Measurements from ENCODE around the gene PFN1.

PFN1 gene

DNA sequence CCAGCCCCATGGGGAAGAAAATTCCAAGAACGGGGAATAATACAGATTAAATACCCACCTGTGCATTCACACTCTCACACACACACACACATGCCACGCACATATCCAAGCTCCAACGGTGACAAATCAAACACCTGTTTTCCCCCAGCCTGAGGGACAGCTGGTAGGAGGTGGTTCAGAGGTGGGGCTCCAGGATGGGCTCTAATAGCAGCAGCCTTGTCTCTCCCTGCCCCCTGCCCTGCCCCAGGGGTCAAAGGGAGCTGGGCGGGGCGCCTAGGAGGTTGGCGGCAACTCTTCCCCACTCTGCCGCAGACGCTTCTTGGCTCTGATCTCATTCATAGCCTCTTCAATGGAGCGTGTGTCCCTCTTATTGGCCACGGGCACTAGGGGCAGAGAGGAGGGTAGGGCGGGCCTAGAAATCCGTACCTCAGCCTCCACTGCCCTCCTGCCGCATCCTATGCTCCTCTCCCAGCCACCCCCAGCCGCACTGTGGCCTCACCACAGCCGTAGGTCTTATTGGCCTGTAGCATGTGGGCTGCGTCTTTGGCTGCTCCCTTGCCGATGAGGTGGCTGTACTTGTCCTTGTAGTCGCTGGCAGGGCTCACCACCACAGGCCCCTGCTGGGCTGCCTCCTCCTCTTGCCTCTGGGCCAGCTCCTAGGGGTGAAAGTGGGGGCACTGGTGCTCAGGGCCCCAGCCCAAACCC lies 11.1 kb upstream of the PFN1 start:
- H3K27me3 ChIP-seq (ENCODE audit: insufficient read depth, poor library complexity, severe bottlenecking): no peaks in the 10 kb centered on the region
- TF ChIP-seq GABPA (IDR thresholded peaks at IDR 0.05; ENCODE audit: low read depth) (no peak), POLR2AphosphoS5 (IDR thresholded peaks at IDR 0.05; ENCODE audit: low read depth) (no peak), SPI1 (IDR thresholded peaks at IDR 0.05; ENCODE audit: borderline replicate concordance, low read depth) (no peak)
- TF ChIP-seq, protein P1, sequence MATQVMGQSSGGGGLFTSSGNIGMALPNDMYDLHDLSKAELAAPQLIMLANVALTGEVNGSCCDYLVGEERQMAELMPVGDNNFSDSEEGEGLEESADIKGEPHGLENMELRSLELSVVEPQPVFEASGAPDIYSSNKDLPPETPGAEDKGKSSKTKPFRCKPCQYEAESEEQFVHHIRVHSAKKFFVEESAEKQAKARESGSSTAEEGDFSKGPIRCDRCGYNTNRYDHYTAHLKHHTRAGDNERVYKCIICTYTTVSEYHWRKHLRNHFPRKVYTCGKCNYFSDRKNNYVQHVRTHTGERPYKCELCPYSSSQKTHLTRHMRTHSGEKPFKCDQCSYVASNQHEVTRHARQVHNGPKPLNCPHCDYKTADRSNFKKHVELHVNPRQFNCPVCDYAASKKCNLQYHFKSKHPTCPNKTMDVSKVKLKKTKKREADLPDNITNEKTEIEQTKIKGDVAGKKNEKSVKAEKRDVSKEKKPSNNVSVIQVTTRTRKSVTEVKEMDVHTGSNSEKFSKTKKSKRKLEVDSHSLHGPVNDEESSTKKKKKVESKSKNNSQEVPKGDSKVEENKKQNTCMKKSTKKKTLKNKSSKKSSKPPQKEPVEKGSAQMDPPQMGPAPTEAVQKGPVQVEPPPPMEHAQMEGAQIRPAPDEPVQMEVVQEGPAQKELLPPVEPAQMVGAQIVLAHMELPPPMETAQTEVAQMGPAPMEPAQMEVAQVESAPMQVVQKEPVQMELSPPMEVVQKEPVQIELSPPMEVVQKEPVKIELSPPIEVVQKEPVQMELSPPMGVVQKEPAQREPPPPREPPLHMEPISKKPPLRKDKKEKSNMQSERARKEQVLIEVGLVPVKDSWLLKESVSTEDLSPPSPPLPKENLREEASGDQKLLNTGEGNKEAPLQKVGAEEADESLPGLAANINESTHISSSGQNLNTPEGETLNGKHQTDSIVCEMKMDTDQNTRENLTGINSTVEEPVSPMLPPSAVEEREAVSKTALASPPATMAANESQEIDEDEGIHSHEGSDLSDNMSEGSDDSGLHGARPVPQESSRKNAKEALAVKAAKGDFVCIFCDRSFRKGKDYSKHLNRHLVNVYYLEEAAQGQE (IDR thresholded peaks at IDR 0.05; ENCODE audit: insufficient replicate concordance, low read depth): no peak
- TF ChIP-seq, protein P2, sequence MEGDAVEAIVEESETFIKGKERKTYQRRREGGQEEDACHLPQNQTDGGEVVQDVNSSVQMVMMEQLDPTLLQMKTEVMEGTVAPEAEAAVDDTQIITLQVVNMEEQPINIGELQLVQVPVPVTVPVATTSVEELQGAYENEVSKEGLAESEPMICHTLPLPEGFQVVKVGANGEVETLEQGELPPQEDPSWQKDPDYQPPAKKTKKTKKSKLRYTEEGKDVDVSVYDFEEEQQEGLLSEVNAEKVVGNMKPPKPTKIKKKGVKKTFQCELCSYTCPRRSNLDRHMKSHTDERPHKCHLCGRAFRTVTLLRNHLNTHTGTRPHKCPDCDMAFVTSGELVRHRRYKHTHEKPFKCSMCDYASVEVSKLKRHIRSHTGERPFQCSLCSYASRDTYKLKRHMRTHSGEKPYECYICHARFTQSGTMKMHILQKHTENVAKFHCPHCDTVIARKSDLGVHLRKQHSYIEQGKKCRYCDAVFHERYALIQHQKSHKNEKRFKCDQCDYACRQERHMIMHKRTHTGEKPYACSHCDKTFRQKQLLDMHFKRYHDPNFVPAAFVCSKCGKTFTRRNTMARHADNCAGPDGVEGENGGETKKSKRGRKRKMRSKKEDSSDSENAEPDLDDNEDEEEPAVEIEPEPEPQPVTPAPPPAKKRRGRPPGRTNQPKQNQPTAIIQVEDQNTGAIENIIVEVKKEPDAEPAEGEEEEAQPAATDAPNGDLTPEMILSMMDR (IDR thresholded peaks at IDR 0.05; ENCODE audit: insufficient read depth, low read length): no peak

DNA sequence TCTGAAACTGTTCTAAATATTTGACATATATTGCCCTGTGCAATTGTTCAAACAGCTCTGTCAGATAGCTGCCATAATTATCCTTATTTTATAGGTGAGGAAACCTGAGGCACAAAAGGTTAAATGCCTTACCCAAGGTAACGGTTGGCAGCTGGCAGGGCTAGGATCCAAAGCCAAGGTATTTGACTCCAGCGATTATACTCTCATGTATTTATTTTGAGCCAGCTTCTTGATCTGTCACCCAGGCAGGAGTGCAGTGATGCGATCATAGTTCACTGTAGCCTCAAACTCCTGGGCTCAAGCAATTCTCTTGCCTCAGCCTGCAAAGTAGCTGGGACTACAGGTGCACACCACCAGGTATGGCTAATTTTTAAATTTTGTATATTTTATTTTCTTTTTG lies 9.8 kb upstream of the PFN1 start:
- TF ChIP-seq POLR2AphosphoS5 (IDR thresholded peaks at IDR 0.05; ENCODE audit: low read depth) (no peak), GABPA (IDR thresholded peaks at IDR 0.05; ENCODE audit: low read depth) (no peak), SPI1 (IDR thresholded peaks at IDR 0.05; ENCODE audit: borderline replicate concordance, low read depth) (no peak)
- TF ChIP-seq, protein P1 (IDR thresholded peaks at IDR 0.05; ENCODE audit: insufficient replicate concordance, low read depth): no peak
- TF ChIP-seq, protein P2 (IDR thresholded peaks at IDR 0.05; ENCODE audit: insufficient read depth, low read length): no peak
- no peak overlapping the region for H3K4me3 ChIP-seq (replicated peaks; ENCODE audit: insufficient read depth, low read length)
- H3K27me3 ChIP-seq (ENCODE audit: insufficient read depth, poor library complexity, severe bottlenecking): no peaks in the 10 kb centered on the region
- DNase-seq (ENCODE audit: low read depth in 1 of 2, low spot score in 1 of 2): no peak
- H3K27ac ChIP-seq (replicated peaks): no peak overlapping the region

More for the DNA sequence above, 11.1 kb upstream of the PFN1 start:
- DNase-seq (ENCODE audit: low read depth in 1 of 2, low spot score in 1 of 2): no peak
- no peak overlapping the region for H3K27ac ChIP-seq (replicated peaks)
- no peak overlapping the region for H3K4me3 ChIP-seq (replicated peaks; ENCODE audit: insufficient read depth, low read length)

GRCh38 chr17:4956493-4957061 lies 8.2 kb upstream of the PFN1 start:
- TF ChIP-seq SPI1 (IDR thresholded peaks at IDR 0.05; ENCODE audit: borderline replicate concordance, low read depth) (no peak), GABPA (IDR thresholded peaks at IDR 0.05; ENCODE audit: low read depth) (no peak), POLR2AphosphoS5 (IDR thresholded peaks at IDR 0.05; ENCODE audit: low read depth) (no peak)
- TF ChIP-seq, protein P2 (IDR thresholded peaks at IDR 0.05; ENCODE audit: insufficient read depth, low read length): no peak
- TF ChIP-seq, protein P1 (IDR thresholded peaks at IDR 0.05; ENCODE audit: insufficient replicate concordance, low read depth): no peak
- DNase-seq (ENCODE audit: low read depth in 1 of 2, low spot score in 1 of 2): peak in 1 of 2 experiments; percentile 23
- no peak overlapping the region for H3K27ac ChIP-seq (replicated peaks)
- H3K4me3 ChIP-seq (replicated peaks; ENCODE audit: insufficient read depth, low read length): no peak overlapping the region
- H3K27me3 ChIP-seq (ENCODE audit: insufficient read depth, poor library complexity, severe bottlenecking): no peaks in the 10 kb centered on the region
